GM12892 (cell line): ENCODE measurements around the gene ATP5MG.
"Not testable (repeated sequence)": the region's sequence is repeated elsewhere in the genome, so short reads cannot be mapped to it uniquely, and the experiment has no call there.

Experiments
- POLR2A ChIP-seq: IDR thresholded peaks from 2 replicates; pipeline ENCODE4 v1.6.1; 2011; ENCODE audit warnings: low read depth, low read length, control low read depth
- POLR2AphosphoS5 ChIP-seq: IDR thresholded peaks from 2 replicates; pipeline ENCODE4 v1.6.1; 2011; ENCODE audit warnings: low read depth, low read length, control low read depth
- TAF1 ChIP-seq: IDR thresholded peaks from 2 replicates; pipeline ENCODE4 v1.6.1; 2011; ENCODE audit warnings: low read depth, mild to moderate bottlenecking, control low read depth, low read length, borderline replicate concordance

DNA sequence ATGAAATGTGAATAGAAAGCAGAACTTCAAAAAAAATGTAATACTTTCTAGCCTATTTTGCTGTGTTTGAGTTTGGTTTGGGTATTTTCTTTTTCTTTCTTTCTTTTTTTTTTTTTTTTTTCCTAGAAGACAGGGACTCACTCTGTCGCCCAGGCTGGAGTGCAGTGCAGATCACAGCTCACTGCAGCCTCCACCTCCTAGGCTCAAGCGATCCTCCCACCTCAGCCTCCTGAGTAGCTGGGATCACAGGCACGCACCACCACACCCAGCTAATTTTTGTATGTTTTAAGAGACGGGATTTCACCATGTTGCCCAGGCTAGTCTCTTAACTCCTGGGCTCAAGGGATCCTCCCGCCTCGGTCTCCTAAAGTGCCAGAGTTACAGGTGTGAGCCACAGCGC lies 1.2 kb downstream of the ATP5MG start:
- not testable (repeated sequence) for TF ChIP-seq POLR2AphosphoS5, TAF1, POLR2A
